GM06990 (cell line): ENCODE data around the gene ENPP6.

Source experiments
- DNase-seq: peaks from one replicate; pipeline ENCODE4 v3.0.0-alpha.2; 2011; ENCODE audit not compliant: insufficient read length; ENCODE audit errors: extremely low read depth
- H3K27me3 ChIP-seq: replicated peaks from 2 replicates; pipeline ENCODE4 v1.6.0; 2011; ENCODE audit warnings: low read length; ENCODE audit not compliant: control insufficient read depth, insufficient read depth
- H3K36me3 ChIP-seq: 2 replicates; pipeline ENCODE4 v1.5.1; 2011; ENCODE audit warnings: low read length; ENCODE audit not compliant: control insufficient read depth, insufficient read depth
- H3K4me3 ChIP-seq: replicated peaks from 2 replicates; pipeline ENCODE4 v1.5.1; 2011; ENCODE audit warnings: low read depth, mild to moderate bottlenecking, control low read depth, low read length
- CTCF ChIP-seq: IDR thresholded peaks from 2 replicates; pipeline ENCODE4 v1.5.1; 2011; ENCODE audit warnings: low read length, control low read depth, mild to moderate bottlenecking, inconsistent platforms; ENCODE audit not compliant: insufficient read depth, poor library complexity, severe bottlenecking

Gene ENPP6

GRCh38 chr4:184103527-184104264 is 114.0 kb downstream of the ENPP6 start:
- Histone ChIP-seq H3K27me3 (no peaks in the 10 kb centered on the region; the same call in 1 of the 2 replicates), H3K4me3 (no peak overlapping the region), H3K36me3 (no peaks in the 10 kb centered on the region)
- DNase-seq = no peak
- TF ChIP-seq CTCF = no peak

GRCh38 chr4:184102927-184103326 is 114.7 kb downstream of the ENPP6 start:
- no peaks in the 10 kb centered on the region; the same call in 1 of the 2 replicates for H3K27me3 ChIP-seq
- DNase-seq = no peak

GRCh38 chr4:184102488-184102887 is 115.2 kb downstream of the ENPP6 start:
- no peak overlapping the region for H3K4me3 ChIP-seq
- TF ChIP-seq CTCF = no peak
- H3K27me3 ChIP-seq = no peaks in the 10 kb centered on the region; the same call in 1 of the 2 replicates
- H3K36me3 ChIP-seq = no peaks in the 10 kb centered on the region
- no peak for DNase-seq

More at GRCh38 chr4:184102927-184103326, 114.7 kb downstream of the ENPP6 start:
- Histone ChIP-seq H3K36me3 (no peaks in the 10 kb centered on the region), H3K4me3 (no peak overlapping the region)
- no peak for TF ChIP-seq CTCF

GRCh38 chr4:184101711-184102110 is 116.0 kb downstream of the ENPP6 start:
- Histone ChIP-seq H3K27me3 (no peaks in the 10 kb centered on the region; the same call in 1 of the 2 replicates), H3K4me3 (no peak overlapping the region), H3K36me3 (no peaks in the 10 kb centered on the region)
- no peak for TF ChIP-seq CTCF
- no peak for DNase-seq

GRCh38 chr4:184100297-184100885 is 117.3 kb downstream of the ENPP6 start:
- Histone ChIP-seq H3K36me3 (no peaks in the 10 kb centered on the region), H3K27me3 (no peaks in the 10 kb centered on the region; the same call in 1 of the 2 replicates), H3K4me3 (no peak overlapping the region)
- no peak for DNase-seq
- peak; percentile 79 for TF ChIP-seq CTCF

- Histone ChIP-seq H3K27me3 (no peaks in the 10 kb centered on the region; the same call in 1 of the 2 replicates), H3K36me3 (no peaks in the 10 kb centered on the region), H3K4me3 (no peak overlapping the region)
- no peak for TF ChIP-seq CTCF
- no peak for DNase-seq
Observed at GRCh38 chr4:184099535-184099966, 118.1 kb downstream of the ENPP6 start.
